GM21360 (cell line): ENCODE results near the gene PTPRG.

Experiments used
- ATAC-seq: cut with Tn5 transposase; IDR thresholded peaks from one replicate; pipeline ENCODE4 v1.9.1; 2021; ENCODE audit warnings: mild to moderate bottlenecking, moderate library complexity; ENCODE audit not compliant: unreplicated experiment

PTPRG gene

DNA sequence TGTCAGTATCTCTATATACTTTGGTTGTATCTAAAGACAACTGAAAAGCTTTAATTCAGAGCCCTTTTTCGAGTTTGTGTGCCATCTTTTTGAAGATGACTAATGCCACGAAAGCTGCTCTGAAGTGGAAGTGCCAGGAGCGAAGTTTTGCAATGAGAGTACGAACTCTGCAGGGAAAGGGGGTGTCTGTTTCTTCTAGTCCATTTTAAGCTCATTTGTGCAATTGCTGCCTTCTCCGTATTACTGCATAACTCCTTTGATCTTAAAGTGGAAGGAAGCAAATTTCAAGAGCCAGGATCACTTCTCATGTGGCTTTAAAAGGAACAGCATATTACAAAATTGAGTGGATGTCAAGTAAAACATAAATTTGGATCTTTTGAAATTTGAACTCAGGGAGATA, 566.7 kb downstream of the PTPRG start:
- ATAC-seq = no peak

DNA sequence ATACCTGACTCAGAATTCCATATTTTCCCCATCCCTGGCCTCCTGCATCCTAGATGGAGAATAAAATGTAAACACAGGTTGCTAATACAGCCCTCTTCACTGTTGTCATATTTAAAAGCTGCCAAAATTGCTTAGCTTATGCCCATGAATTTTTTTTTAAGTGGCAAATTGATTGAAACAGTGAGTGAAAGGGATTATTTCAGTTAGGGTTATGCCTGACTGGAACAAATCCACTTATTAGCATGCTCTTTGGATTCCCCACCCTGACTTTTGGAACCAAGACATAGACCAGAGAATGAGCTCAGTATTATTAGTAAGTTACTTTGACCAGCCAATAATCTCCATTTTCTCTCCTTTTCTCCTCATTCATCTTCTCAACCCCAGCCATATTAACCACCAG, 567.3 kb downstream of the PTPRG start:
- ATAC-seq = no peak

- ATAC-seq = no peak
These were observed 569.7 kb downstream of the PTPRG start for GRCh38 chr3:62131050-62131449.

- ATAC-seq = no peak
These were observed 570.2 kb downstream of the PTPRG start for GRCh38 chr3:62131620-62132019.

- no peak for ATAC-seq
These were observed 570.7 kb downstream of the PTPRG start for GRCh38 chr3:62132027-62132602.

- no peak for ATAC-seq
These were observed 571.6 kb downstream of the PTPRG start for GRCh38 chr3:62133015-62133414.

DNA sequence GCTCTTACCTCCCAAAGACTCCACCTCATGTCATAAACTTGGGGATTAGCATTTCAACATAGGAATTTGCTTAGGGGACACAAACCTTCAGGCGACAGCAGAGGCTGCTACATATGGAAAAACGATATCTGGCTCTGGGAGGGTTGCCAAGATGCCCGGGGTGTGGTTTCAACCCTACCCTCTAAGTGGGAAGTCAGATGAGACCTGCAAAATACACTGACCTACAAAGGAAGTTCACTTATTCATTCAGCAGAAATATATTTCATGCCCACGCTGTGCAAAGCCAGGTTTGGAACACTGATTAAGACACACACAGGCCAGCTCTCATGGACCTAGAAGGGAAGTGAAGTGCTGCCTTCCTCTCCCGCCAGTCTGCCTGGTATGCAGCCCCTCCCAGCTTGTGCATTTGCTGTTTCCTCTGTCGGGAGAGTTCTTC, 572.7 kb downstream of the PTPRG start:
- ATAC-seq = no peak

DNA sequence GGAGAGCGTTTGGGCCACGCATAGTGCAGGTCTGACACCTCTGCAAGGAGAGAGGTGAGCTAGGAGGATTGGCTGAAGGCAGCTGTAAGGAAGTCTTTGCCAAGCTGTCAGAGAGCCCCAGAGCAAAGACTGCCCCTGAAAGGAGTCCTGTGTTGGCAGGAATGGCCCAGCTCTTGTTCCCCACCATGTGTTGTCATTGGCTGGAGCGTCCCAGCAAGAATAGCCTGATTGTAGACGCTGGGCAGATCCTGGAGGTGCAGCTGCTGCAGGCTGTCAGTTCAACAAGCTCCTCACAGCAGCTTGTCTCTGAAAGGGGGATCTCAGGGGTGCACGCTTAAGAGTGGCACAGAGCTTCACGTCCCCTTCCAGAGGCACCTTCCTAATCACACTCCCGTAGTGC, 574.4 kb downstream of the PTPRG start:
- ATAC-seq = no peak

DNA sequence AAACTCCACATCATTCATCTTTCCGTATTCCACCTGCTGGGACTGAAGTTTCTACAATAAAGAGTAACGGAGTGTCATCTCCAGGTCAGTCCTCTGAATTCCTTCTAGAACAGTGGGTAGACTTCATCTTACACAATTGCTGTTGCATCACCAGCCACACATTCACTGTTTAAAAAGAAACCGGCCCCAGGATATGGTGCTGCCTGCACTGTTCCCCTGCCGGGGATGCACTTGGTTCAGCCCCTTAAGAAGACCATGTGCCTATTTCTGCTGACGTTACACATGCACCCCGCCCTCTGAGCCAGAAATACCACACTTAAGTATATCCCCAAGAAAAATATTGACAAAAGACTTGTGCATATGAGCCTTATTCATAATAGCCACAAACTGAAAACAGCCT, 578.6 kb downstream of the PTPRG start:
- no peak for ATAC-seq

GRCh38 chr3:62142331-62143085, 581.1 kb downstream of the PTPRG start:
- no peak for ATAC-seq

- ATAC-seq = no peak
These were observed 582.6 kb downstream of the PTPRG start for GRCh38 chr3:62143843-62144450.

- ATAC-seq = no peak
These were observed 583.1 kb downstream of the PTPRG start for GRCh38 chr3:62144482-62144881.

DNA sequence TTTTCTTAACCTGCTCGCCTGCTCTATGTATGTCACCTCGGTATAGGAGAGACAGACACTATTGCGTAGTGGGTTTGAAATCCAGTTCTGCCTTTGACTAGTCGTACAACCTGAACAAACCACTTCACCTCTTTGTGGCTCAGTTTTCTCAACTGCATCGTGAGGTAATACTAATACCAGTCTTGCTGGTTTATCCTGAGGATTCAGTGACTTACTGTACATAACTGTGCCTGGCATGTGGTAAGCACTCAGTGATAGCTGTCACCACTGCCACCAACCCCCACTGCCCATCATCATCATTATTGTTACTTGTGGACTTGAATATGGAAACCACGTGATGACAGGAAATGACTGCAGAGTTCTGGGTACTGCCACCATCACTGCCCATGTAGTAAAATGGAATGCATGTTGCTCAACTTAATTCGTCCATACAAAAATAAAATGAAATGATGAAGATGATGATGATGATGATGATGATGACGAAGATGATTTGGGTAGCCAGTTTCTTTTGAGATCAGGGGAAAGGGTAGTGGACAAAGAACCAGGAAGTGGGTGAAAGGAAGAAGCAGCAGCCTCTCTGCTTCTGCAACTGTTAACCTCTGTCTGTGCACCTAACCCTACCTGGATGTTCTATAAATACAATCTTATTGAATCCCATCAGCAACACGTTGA, 583.9 kb downstream of the PTPRG start:
- no peak for ATAC-seq

DNA sequence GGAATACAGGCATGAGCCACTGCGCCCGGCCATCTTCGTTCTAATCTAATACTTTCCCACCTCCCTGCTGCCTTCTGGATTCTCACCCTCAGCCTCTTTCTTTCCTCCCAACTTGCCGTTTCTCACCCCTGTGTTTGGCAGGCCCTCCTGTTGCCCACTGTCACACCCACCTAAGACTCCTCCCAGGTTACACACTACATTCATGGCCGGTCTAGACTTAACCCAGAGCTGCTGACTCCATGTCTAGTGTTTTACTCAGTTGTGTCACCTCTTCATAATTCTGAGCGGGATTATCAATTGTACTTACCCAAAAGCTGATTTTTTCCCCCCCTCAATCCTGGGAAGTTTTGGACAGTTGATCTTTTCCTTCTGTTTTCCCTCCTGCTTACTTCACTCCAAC, 588.2 kb downstream of the PTPRG start:
- ATAC-seq = no peak

GRCh38 chr3:62149962-62150361, 588.6 kb downstream of the PTPRG start:
- no peak for ATAC-seq

GRCh38 chr3:62151591-62151990, 590.2 kb downstream of the PTPRG start:
- no peak for ATAC-seq

DNA sequence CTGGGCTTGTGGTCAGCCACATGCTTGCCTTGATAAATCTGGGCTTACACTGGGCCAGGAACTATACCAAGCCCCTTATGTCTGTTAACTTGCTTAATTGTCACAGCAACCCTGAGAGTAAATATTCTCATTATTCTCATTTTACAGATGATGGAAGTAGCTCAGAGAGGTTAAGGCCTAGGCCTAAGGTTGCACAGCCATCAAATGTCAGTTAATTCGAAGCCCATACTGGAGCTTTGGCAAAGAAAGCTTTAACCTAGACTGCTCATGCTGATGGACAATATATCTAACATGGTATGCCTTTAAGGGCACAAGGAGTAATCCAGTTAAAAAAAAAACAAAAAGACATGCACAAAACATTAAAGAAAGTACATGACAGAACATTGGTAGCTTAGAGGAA, 591.9 kb downstream of the PTPRG start:
- ATAC-seq = no peak

DNA sequence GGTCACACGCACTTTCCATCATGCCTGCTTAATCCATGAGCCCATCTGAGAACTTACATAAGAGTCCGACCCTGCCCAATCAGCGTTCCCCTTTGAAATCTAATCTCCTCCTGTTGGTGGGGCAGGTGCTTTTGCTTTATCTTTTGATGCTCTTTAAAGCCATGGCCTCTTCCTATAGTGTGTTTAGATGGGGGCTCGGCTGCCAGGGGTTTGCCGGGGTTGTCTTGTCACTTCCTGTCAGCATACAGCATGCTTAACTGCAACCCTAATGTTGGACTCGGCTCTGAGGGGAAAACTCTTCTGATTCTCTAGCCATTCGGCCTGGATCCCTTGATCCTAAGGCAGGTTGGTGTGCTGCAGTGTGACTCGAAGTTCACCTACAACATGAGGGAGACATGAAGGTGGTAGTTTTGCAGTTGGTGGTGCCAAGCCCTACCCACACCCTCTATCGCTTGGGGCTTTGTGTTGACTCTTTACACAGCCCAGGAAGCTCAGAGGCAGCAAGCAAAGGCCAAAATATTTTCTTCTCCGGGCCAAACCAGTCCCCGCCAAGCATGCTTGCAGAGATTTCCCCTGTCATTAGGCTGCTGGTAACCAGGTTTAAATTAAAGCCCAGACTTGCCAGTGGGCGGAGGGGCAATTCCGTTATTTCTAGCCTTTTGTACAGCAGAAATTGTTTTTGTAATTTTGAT, 593.2 kb downstream of the PTPRG start:
- ATAC-seq = no peak

- no peak for ATAC-seq
These were observed 597.8 kb downstream of the PTPRG start for GRCh38 chr3:62159056-62159708.

GRCh38 chr3:62159709-62160092, 598.3 kb downstream of the PTPRG start:
- no peak for ATAC-seq

GRCh38 chr3:62161371-62161770, 600.0 kb downstream of the PTPRG start:
- no peak for ATAC-seq
